Hepatic stellate cell (primary cell): ENCODE results near the gene SLC25A51.
A peak's percentile ranks its signal among the peaks of the same experiment; 100 is the strongest.

Source experiments
- DNase-seq: peaks from one replicate; pipeline ENCODE4 v3.0.0; 2011; ENCODE audit warnings: low spot score

The SLC25A51 gene

GRCh38 chr9:37937366-37937765 lies 33.4 kb upstream of the SLC25A51 start:
- DNase-seq, result no peak

- peak; percentile 82 for DNase-seq
These were observed 33.0 kb upstream of the SLC25A51 start for GRCh38 chr9:37936965-37937364.

- no peak for DNase-seq
These were observed 32.4 kb upstream of the SLC25A51 start for GRCh38 chr9:37936376-37936775.

- DNase-seq, result no peak
These were observed 31.2 kb upstream of the SLC25A51 start for GRCh38 chr9:37935096-37935495.

- no peak for DNase-seq
These were observed 27.7 kb upstream of the SLC25A51 start for GRCh38 chr9:37931592-37931991.

GRCh38 chr9:37929441-37929895 lies 25.5 kb upstream of the SLC25A51 start:
- no peak for DNase-seq

- no peak for DNase-seq
These were observed 24.9 kb upstream of the SLC25A51 start for GRCh38 chr9:37928552-37929430.

GRCh38 chr9:37927601-37928551 lies 23.9 kb upstream of the SLC25A51 start:
- DNase-seq, result no peak

GRCh38 chr9:37927132-37927531 lies 23.2 kb upstream of the SLC25A51 start:
- no peak for DNase-seq

GRCh38 chr9:37926737-37927118 lies 22.8 kb upstream of the SLC25A51 start:
- DNase-seq, result no peak

GRCh38 chr9:37925786-37926736 lies 22.1 kb upstream of the SLC25A51 start:
- no peak for DNase-seq

- DNase-seq, result no peak
These were observed 21.1 kb upstream of the SLC25A51 start for GRCh38 chr9:37925006-37925405.

- DNase-seq, result no peak
These were observed 20.6 kb upstream of the SLC25A51 start for GRCh38 chr9:37924538-37924937.

- no peak for DNase-seq
These were observed 20.0 kb upstream of the SLC25A51 start for GRCh38 chr9:37923796-37924427.

- DNase-seq, result no peak
These were observed 19.3 kb upstream of the SLC25A51 start for GRCh38 chr9:37923118-37923795.

GRCh38 chr9:37922363-37923117 lies 18.6 kb upstream of the SLC25A51 start:
- no peak for DNase-seq

GRCh38 chr9:37921546-37922300 lies 17.8 kb upstream of the SLC25A51 start:
- no peak for DNase-seq

- no peak for DNase-seq
These were observed 17.2 kb upstream of the SLC25A51 start for GRCh38 chr9:37921168-37921510.
